HEK293T (cell line): ENCODE measurements around the gene GNG12.

Source experiments
- ARNT ChIP-seq: fragments of 450-650 bp; IDR thresholded peaks from 2 replicates; pipeline ENCODE4 v1.6.1; 2017; ENCODE audit warnings: mild to moderate bottlenecking
- BHLHE40 ChIP-seq: fragments of 450-650 bp; IDR thresholded peaks from 2 replicates; pipeline ENCODE4 v1.6.1; 2016; ENCODE audit warnings: mild to moderate bottlenecking, moderate library complexity, borderline replicate concordance
- CTBP1 ChIP-seq: fragments of 450-650 bp; IDR thresholded peaks from 2 replicates; pipeline ENCODE4 v1.6.1; 2016; ENCODE audit warnings: borderline replicate concordance
- FOXA1 ChIP-seq: fragments of 450-650 bp; IDR thresholded peaks from 2 replicates; pipeline ENCODE4 v1.6.1; 2016; ENCODE audit warnings: mild to moderate bottlenecking
- FOXK2 ChIP-seq: fragments of 450-650 bp; IDR thresholded peaks from 2 replicates; pipeline ENCODE4 v1.6.1; 2016; ENCODE audit warnings: mild to moderate bottlenecking
- FOXM1 ChIP-seq: fragments of 450-650 bp; IDR thresholded peaks from 2 replicates; pipeline ENCODE4 v1.6.1; 2017; ENCODE audit warnings: mild to moderate bottlenecking, borderline replicate concordance
- LEF1 ChIP-seq: fragments of 450-650 bp; IDR thresholded peaks from 2 replicates; pipeline ENCODE4 v1.6.1; 2017; ENCODE audit warnings: mild to moderate bottlenecking, borderline replicate concordance
- PKNOX1 ChIP-seq: fragments of 450-650 bp; IDR thresholded peaks from 2 replicates; pipeline ENCODE4 v1.6.1; 2016
- SP1 ChIP-seq: fragments of 450-650 bp; IDR thresholded peaks from 2 replicates; pipeline ENCODE4 v1.6.1; 2017
- ZNF384 ChIP-seq: fragments of 450-650 bp; IDR thresholded peaks from 2 replicates; pipeline ENCODE4 v1.6.1; 2016

GRCh38 chr1:67851800-67852199 lies 18.5 kb upstream of the GNG12 start:
- TF ChIP-seq FOXK2 (no peak), BHLHE40 (no peak), CTBP1 (no peak), ARNT (no peak), FOXA1 (no peak), ZNF384 (no peak), LEF1 (no peak), FOXM1 (no peak), PKNOX1 (no peak), SP1 (no peak)
